ENCODE results near the gene THSD7A. TPM values are rescaled to one million over a fixed set of nuclear protein-coding genes. Genes with fewer than 3 reads are reported as not detected.

The THSD7A gene
- total and polyA plus RNA-seq, 2 donors: 0.50 to 1.5 TPM

- no peaks in the 10 kb centered on the region for H3K4me1 ChIP-seq (ENCODE audit: control insufficient read depth in 2 of 2, insufficient read depth in 2 of 2, low read length in 2 of 2)
- DNase-seq (ENCODE audit: low read depth in 6 of 9, low spot score in 9 of 9): no peak
- H3K36me3 ChIP-seq (ENCODE audit: control insufficient read depth in 2 of 2, insufficient read depth in 2 of 2, low read length in 1 of 2): no peaks in the 10 kb centered on the region
- H3K27ac ChIP-seq (ENCODE audit: low read depth in 1 of 2, low read length in 1 of 2): no peak overlapping the region
- no peaks in the 10 kb centered on the region for H3K9me3 ChIP-seq (ENCODE audit: control insufficient read depth in 2 of 2, insufficient read depth in 1 of 2, low read length in 1 of 2)
- no peaks in the 10 kb centered on the region for H3K27me3 ChIP-seq (ENCODE audit: control insufficient read depth in 2 of 2, insufficient read depth in 1 of 2, low read length in 1 of 2)
- no peak overlapping the region for H3K4me3 ChIP-seq (ENCODE audit: low read length in 2 of 2)
These were observed 280.5 kb downstream of the THSD7A start for GRCh38 chr7:11551470-11551869.

- no peaks in the 10 kb centered on the region for H3K36me3 ChIP-seq (ENCODE audit: control insufficient read depth in 2 of 2, insufficient read depth in 2 of 2, low read length in 1 of 2)
- WGBS: 44% methylated on average over 1 of the region's 1 CpG
- no peak for DNase-seq (ENCODE audit: low read depth in 6 of 9, low spot score in 9 of 9)
- H3K9me3 ChIP-seq (ENCODE audit: control insufficient read depth in 2 of 2, insufficient read depth in 1 of 2, low read length in 1 of 2): peaks cover 0 to 6% of the 10 kb centered on the region in 2 donors
- no peak overlapping the region for H3K4me3 ChIP-seq (ENCODE audit: low read length in 2 of 2)
- H3K4me1 ChIP-seq (ENCODE audit: control insufficient read depth in 2 of 2, insufficient read depth in 2 of 2, low read length in 2 of 2): no peaks in the 10 kb centered on the region
- no peaks in the 10 kb centered on the region for H3K27me3 ChIP-seq (ENCODE audit: control insufficient read depth in 2 of 2, insufficient read depth in 1 of 2, low read length in 1 of 2)
- no peak overlapping the region for H3K27ac ChIP-seq (ENCODE audit: low read depth in 1 of 2, low read length in 1 of 2)
These were observed 283.5 kb downstream of the THSD7A start for GRCh38 chr7:11548532-11548931.

DNA sequence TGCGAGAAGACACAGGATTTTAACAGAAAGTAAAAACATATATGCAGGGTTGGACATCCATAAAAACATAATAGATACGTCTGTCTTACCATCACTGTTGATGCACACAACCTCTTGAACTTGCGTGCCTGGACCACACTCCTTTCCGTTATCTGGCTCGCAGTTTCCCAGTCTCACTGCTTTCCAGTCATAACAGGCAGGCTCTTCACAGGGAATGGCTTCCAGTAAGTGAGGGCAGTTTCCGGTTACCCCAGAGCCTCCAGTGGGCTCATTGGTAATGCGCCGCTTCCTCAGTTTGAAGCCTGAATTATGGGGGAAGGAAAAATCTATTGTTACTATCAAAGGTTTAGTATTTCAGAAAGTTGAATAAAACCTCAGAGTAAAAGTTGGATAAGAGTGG, 290.7 kb downstream of the THSD7A start:
- Histone ChIP-seq H3K36me3 (ENCODE audit: control insufficient read depth in 2 of 2, insufficient read depth in 2 of 2, low read length in 1 of 2) (no peaks in the 10 kb centered on the region), H3K27ac (ENCODE audit: low read depth in 1 of 2, low read length in 1 of 2) (peak overlapping the region in 1 of 2 donors; percentile 71), H3K4me3 (ENCODE audit: low read length in 2 of 2) (no peak overlapping the region), H3K9me3 (ENCODE audit: control insufficient read depth in 2 of 2, insufficient read depth in 1 of 2, low read length in 1 of 2) (peaks cover 0 to 10% of the 10 kb centered on the region in 2 donors), H3K27me3 (ENCODE audit: control insufficient read depth in 2 of 2, insufficient read depth in 1 of 2, low read length in 1 of 2) (no peaks in the 10 kb centered on the region), H3K4me1 (ENCODE audit: control insufficient read depth in 2 of 2, insufficient read depth in 2 of 2, low read length in 2 of 2) (peaks cover 0 to 8% of the 10 kb centered on the region in 2 donors)
- 97% methylated on average over 8 of the region's 8 CpGs for WGBS
- DNase-seq (ENCODE audit: low read depth in 6 of 9, low spot score in 9 of 9): no peak

DNA sequence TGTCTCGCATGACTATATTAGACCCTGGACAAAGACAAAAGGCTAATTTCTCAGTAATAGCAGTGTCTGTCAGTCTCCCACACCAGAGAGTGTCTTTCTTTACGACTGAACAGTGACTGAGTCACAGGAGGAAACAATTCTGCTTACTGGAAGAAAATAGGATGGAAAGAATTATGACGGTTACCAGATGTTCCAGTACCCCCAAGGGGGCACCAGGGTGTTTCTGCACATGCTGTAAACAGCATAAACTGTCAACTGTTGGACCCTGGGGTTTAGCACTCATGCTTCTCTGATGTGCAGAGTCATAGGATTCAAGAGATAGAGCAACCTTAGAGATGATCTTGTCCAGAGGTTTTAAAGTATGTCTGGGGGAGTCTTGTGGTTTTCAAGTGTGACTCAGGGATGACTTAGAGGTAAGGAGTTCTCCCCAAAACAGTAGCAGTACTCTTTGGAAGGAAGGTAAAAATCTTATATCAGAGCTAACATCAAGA, 291.7 kb downstream of the THSD7A start:
- Histone ChIP-seq H3K4me1 (ENCODE audit: control insufficient read depth in 2 of 2, insufficient read depth in 2 of 2, low read length in 2 of 2) (peaks cover 0 to 8% of the 10 kb centered on the region in 2 donors), H3K27ac (ENCODE audit: low read depth in 1 of 2, low read length in 1 of 2) (peak overlapping the region in 1 of 2 donors; percentile 71), H3K4me3 (ENCODE audit: low read length in 2 of 2) (no peak overlapping the region), H3K9me3 (ENCODE audit: control insufficient read depth in 2 of 2, insufficient read depth in 1 of 2, low read length in 1 of 2) (peaks cover 0 to 4% of the 10 kb centered on the region in 2 donors), H3K36me3 (ENCODE audit: control insufficient read depth in 2 of 2, insufficient read depth in 2 of 2, low read length in 1 of 2) (no peaks in the 10 kb centered on the region), H3K27me3 (ENCODE audit: control insufficient read depth in 2 of 2, insufficient read depth in 1 of 2, low read length in 1 of 2) (no peaks in the 10 kb centered on the region)
- peak in 6 of 9 donors; percentile 5 to 68 (median 30) for DNase-seq (ENCODE audit: low read depth in 6 of 9, low spot score in 9 of 9)
- 14% methylated on average over 3 of the region's 3 CpGs for WGBS

DNA sequence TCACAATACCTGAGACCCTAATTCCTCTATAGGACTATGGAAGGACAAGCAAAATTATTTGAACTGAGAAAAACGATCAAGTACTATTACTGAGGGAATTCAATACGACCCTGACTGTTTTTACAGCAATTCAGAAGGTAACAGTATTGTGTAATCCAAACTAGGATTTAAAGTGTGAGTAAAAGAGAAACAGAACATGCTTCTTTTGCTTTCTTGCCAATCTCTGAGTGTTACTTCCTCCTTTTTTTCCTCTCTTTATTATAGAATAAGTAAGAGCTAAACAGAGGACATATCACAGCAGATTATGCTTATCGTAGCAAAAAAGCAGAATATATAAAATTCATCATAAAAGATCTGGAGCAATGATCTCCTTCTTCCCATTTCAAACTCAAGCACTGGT, 292.1 kb downstream of the THSD7A start:
- 15% methylated on average over 3 of the region's 3 CpGs for WGBS
- peak overlapping the region in 1 of 2 donors; percentile 71 for H3K27ac ChIP-seq (ENCODE audit: low read depth in 1 of 2, low read length in 1 of 2)

DNA sequence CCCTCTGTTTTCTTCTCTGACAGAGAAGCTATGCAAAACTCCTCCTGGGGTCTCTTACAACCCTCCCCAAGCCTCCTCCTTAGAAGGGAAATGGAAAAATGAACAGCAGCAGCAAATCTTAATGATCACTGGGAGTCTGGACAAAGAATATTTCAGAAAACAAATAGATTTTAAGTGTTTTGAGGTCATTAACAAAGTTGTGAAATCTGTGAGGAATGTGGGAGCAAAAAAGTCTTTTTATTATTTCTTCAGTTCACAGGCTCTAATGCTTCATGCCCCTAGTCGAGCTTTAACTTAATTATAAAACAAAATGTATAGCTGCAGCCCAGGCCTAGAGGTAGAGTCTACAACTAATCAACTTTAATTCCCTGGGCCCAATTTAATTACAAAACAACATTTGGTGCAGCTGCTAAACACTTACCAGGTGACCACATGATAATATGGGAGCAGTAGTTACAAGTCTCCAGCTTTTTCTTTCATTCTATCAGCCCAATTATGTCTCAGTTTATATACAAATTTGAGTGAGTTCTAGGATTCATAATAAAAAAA, 293.2 kb downstream of the THSD7A start:
- H3K9me3 ChIP-seq (ENCODE audit: control insufficient read depth in 2 of 2, insufficient read depth in 1 of 2, low read length in 1 of 2): peaks cover 0 to 4% of the 10 kb centered on the region in 2 donors
- H3K27ac ChIP-seq (ENCODE audit: low read depth in 1 of 2, low read length in 1 of 2): no peak overlapping the region
- H3K36me3 ChIP-seq (ENCODE audit: control insufficient read depth in 2 of 2, insufficient read depth in 2 of 2, low read length in 1 of 2): no peaks in the 10 kb centered on the region
- 86% methylated on average over 1 of the region's 1 CpG for WGBS
- H3K4me1 ChIP-seq (ENCODE audit: control insufficient read depth in 2 of 2, insufficient read depth in 2 of 2, low read length in 2 of 2): peaks cover 0 to 8% of the 10 kb centered on the region in 2 donors
- DNase-seq (ENCODE audit: low read depth in 6 of 9, low spot score in 9 of 9): no peak
- no peaks in the 10 kb centered on the region for H3K27me3 ChIP-seq (ENCODE audit: control insufficient read depth in 2 of 2, insufficient read depth in 1 of 2, low read length in 1 of 2)
- H3K4me3 ChIP-seq (ENCODE audit: low read length in 2 of 2): no peak overlapping the region

More for the DNA sequence above, 292.1 kb downstream of the THSD7A start:
- DNase-seq (ENCODE audit: low read depth in 6 of 9, low spot score in 9 of 9): peak in 1 of 9 donors; percentile 20
- peaks cover 0 to 8% of the 10 kb centered on the region in 2 donors for H3K4me1 ChIP-seq (ENCODE audit: control insufficient read depth in 2 of 2, insufficient read depth in 2 of 2, low read length in 2 of 2)
- H3K36me3 ChIP-seq (ENCODE audit: control insufficient read depth in 2 of 2, insufficient read depth in 2 of 2, low read length in 1 of 2): no peaks in the 10 kb centered on the region
- no peak overlapping the region for H3K4me3 ChIP-seq (ENCODE audit: low read length in 2 of 2)
- H3K27me3 ChIP-seq (ENCODE audit: control insufficient read depth in 2 of 2, insufficient read depth in 1 of 2, low read length in 1 of 2): no peaks in the 10 kb centered on the region
- H3K9me3 ChIP-seq (ENCODE audit: control insufficient read depth in 2 of 2, insufficient read depth in 1 of 2, low read length in 1 of 2): peaks cover 0 to 4% of the 10 kb centered on the region in 2 donors

- Histone ChIP-seq H3K36me3 (ENCODE audit: control insufficient read depth in 2 of 2, insufficient read depth in 2 of 2, low read length in 1 of 2) (no peaks in the 10 kb centered on the region), H3K27me3 (ENCODE audit: control insufficient read depth in 2 of 2, insufficient read depth in 1 of 2, low read length in 1 of 2) (no peaks in the 10 kb centered on the region), H3K4me3 (ENCODE audit: low read length in 2 of 2) (no peak overlapping the region), H3K4me1 (ENCODE audit: control insufficient read depth in 2 of 2, insufficient read depth in 2 of 2, low read length in 2 of 2) (no peaks in the 10 kb centered on the region), H3K9me3 (ENCODE audit: control insufficient read depth in 2 of 2, insufficient read depth in 1 of 2, low read length in 1 of 2) (peaks cover 0 to 4% of the 10 kb centered on the region in 2 donors), H3K27ac (ENCODE audit: low read depth in 1 of 2, low read length in 1 of 2) (no peak overlapping the region)
- DNase-seq (ENCODE audit: low read depth in 6 of 9, low spot score in 9 of 9): no peak
- WGBS: 94% methylated on average over 3 of the region's 3 CpGs
These were observed 298.7 kb downstream of the THSD7A start for GRCh38 chr7:11533229-11533820.

DNA sequence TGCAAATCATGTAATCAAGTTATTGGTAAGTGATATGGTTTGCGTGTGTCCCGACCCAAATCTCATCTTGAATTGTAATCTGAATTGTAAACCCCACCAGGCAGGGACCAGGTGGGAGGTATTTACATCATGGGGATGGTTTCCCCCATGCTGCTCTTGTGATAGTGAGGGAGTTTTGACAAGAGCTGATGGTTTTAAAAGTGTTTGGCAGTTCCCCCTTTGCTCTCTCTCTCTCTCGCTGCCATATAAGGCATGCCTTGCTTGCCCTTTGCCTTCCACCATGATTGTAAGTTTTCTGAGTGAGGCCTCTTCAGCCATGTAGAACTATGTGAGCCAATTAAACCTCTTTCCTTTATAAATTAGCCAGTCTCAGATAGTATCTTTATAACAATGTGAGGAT, 302.6 kb downstream of the THSD7A start:
- Histone ChIP-seq H3K36me3 (ENCODE audit: control insufficient read depth in 2 of 2, insufficient read depth in 2 of 2, low read length in 1 of 2) (no peaks in the 10 kb centered on the region), H3K9me3 (ENCODE audit: control insufficient read depth in 2 of 2, insufficient read depth in 1 of 2, low read length in 1 of 2) (no peaks in the 10 kb centered on the region), H3K27me3 (ENCODE audit: control insufficient read depth in 2 of 2, insufficient read depth in 1 of 2, low read length in 1 of 2) (no peaks in the 10 kb centered on the region), H3K4me1 (ENCODE audit: control insufficient read depth in 2 of 2, insufficient read depth in 2 of 2, low read length in 2 of 2) (no peaks in the 10 kb centered on the region), H3K27ac (ENCODE audit: low read depth in 1 of 2, low read length in 1 of 2) (no peak overlapping the region), H3K4me3 (ENCODE audit: low read length in 2 of 2) (no peak overlapping the region)
- WGBS: 79% methylated on average over 3 of the region's 3 CpGs
- no peak for DNase-seq (ENCODE audit: low read depth in 6 of 9, low spot score in 9 of 9)

DNA sequence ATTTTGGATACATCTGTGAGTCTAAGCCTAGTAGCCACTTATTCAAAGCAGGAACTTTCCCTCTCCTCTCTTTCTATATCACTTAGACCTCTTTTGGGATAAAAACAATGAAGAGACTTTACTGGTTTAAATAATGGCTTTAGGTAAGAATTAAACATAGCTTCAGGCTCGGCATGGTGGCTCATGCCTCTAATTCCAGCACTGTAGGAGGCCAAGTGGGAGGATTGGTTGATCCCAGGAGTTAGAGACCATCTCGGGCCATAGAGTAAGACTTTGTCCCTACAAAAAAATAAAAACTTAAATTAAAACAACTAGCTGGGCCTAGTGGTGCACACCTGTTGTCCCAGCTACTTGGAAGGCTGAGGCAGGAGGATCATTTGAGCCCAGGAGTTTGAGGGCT, 304.3 kb downstream of the THSD7A start:
- WGBS: 87% methylated on average over 2 of the region's 2 CpGs
- H3K27me3 ChIP-seq (ENCODE audit: control insufficient read depth in 2 of 2, insufficient read depth in 1 of 2, low read length in 1 of 2): no peaks in the 10 kb centered on the region
- no peaks in the 10 kb centered on the region for H3K4me1 ChIP-seq (ENCODE audit: control insufficient read depth in 2 of 2, insufficient read depth in 2 of 2, low read length in 2 of 2)
- H3K9me3 ChIP-seq (ENCODE audit: control insufficient read depth in 2 of 2, insufficient read depth in 1 of 2, low read length in 1 of 2): no peaks in the 10 kb centered on the region
- H3K4me3 ChIP-seq (ENCODE audit: low read length in 2 of 2): no peak overlapping the region
- H3K36me3 ChIP-seq (ENCODE audit: control insufficient read depth in 2 of 2, insufficient read depth in 2 of 2, low read length in 1 of 2): no peaks in the 10 kb centered on the region
- no peak overlapping the region for H3K27ac ChIP-seq (ENCODE audit: low read depth in 1 of 2, low read length in 1 of 2)
- no peak for DNase-seq (ENCODE audit: low read depth in 6 of 9, low spot score in 9 of 9)
